Chondrocyte (in vitro differentiated cells): ENCODE data around the gene IGFN1. TPM values are rescaled to one million over a fixed set of nuclear protein-coding genes. Genes with fewer than 3 reads are reported as not detected.

ENCODE experiments used
- DNase-seq: peaks from one replicate; pipeline ENCODE4 v3.0.0; 2021; ENCODE audit warnings: mixed read lengths, low spot score
- H3K27ac Mint-ChIP-seq: one replicate; pipeline ENCODE4 v1.8.0; 2021; ENCODE audit warnings: mild to moderate bottlenecking, moderate library complexity, mixed read lengths; ENCODE audit not compliant: unreplicated experiment
- H3K27me3 Mint-ChIP-seq: 2 replicates; pipeline ENCODE4 v1.8.0; 2021; ENCODE audit warnings: low read depth, mixed read lengths
- H3K36me3 Mint-ChIP-seq: 2 replicates; pipeline ENCODE4 v1.8.0; 2021; ENCODE audit warnings: low read depth, mixed read lengths
- H3K4me1 Mint-ChIP-seq: 2 replicates; pipeline ENCODE4 v1.8.0; 2021; ENCODE audit warnings: low read depth, mild to moderate bottlenecking, mixed read lengths
- H3K4me3 Mint-ChIP-seq: one replicate; pipeline ENCODE4 v1.8.0; 2021; ENCODE audit warnings: mild to moderate bottlenecking, moderate library complexity, mixed read lengths; ENCODE audit not compliant: unreplicated experiment
- H3K9me3 Mint-ChIP-seq: 2 replicates; pipeline ENCODE4 v1.8.0; 2021; ENCODE audit warnings: low read depth, mixed read lengths
- long read RNA-seq: library from polyadenylated mRNA; stranded (forward); transcript quantifications from one replicate; pipeline ENCODE4 v2.0.0, GENCODE V29; 2021
- total RNA-seq: library from RNA; stranded (reverse); gene quantifications from 3 replicates; pipeline ENCODE4 v1.2.1, GENCODE V29; 2021
- TF ChIP-seq, protein P1 (sequence below): fragments of 200-600 bp; sonication (generic); IDR thresholded peaks from 2 replicates; pipeline ENCODE4 v1.5.0; 2021; ENCODE audit warnings: antibody characterized with exemption, mild to moderate bottlenecking, moderate library complexity

Gene IGFN1
- 0.24 to 1.9 TPM (median 1.6 TPM) in 3 replicates for total RNA-seq
- long read RNA-seq, result 0 reads

- TF ChIP-seq, protein P1, sequence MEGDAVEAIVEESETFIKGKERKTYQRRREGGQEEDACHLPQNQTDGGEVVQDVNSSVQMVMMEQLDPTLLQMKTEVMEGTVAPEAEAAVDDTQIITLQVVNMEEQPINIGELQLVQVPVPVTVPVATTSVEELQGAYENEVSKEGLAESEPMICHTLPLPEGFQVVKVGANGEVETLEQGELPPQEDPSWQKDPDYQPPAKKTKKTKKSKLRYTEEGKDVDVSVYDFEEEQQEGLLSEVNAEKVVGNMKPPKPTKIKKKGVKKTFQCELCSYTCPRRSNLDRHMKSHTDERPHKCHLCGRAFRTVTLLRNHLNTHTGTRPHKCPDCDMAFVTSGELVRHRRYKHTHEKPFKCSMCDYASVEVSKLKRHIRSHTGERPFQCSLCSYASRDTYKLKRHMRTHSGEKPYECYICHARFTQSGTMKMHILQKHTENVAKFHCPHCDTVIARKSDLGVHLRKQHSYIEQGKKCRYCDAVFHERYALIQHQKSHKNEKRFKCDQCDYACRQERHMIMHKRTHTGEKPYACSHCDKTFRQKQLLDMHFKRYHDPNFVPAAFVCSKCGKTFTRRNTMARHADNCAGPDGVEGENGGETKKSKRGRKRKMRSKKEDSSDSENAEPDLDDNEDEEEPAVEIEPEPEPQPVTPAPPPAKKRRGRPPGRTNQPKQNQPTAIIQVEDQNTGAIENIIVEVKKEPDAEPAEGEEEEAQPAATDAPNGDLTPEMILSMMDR, result no peak
- Mint-ChIP-seq H3K27me3 (peaks cover 17% of the 10 kb centered on the region), H3K9me3 (no peaks in the 10 kb centered on the region), H3K27ac (no peak within 1 kb of the TSS), H3K4me3 (no peak within 1 kb of the TSS), H3K36me3 (no peaks in the 10 kb centered on the region), H3K4me1 (no peaks in the 10 kb centered on the region)
- DNase-seq, result no peak
Observed at GRCh38 chr1:201190624-201191051, at the start of gene IGFN1. Gene IGFN1, plus strand, starts transcription at chr1:201190824. Its CDS starts 2,470 bp downstream, at chr1:201193294.

GRCh38 chr1:201140941-201141260 is 49.7 kb upstream of the IGFN1 start:
- peak; percentile 72 for DNase-seq
- Mint-ChIP-seq H3K27me3 (no peaks in the 10 kb centered on the region), H3K4me3 (no peak overlapping the region), H3K36me3 (peaks cover 26% of the 10 kb centered on the region), H3K9me3 (no peaks in the 10 kb centered on the region), H3K4me1 (peaks cover 28% of the 10 kb centered on the region), H3K27ac (peak overlapping the region; percentile 24)
- TF ChIP-seq, protein P1, result no peak

GRCh38 chr1:201141418-201141817 is 49.2 kb upstream of the IGFN1 start:
- DNase-seq, result peak; percentile 34
- TF ChIP-seq, protein P1, result no peak
- Mint-ChIP-seq H3K27me3 (no peaks in the 10 kb centered on the region), H3K36me3 (peaks cover 29% of the 10 kb centered on the region), H3K9me3 (no peaks in the 10 kb centered on the region), H3K4me1 (peaks cover 28% of the 10 kb centered on the region), H3K27ac (no peak overlapping the region), H3K4me3 (no peak overlapping the region)

DNA sequence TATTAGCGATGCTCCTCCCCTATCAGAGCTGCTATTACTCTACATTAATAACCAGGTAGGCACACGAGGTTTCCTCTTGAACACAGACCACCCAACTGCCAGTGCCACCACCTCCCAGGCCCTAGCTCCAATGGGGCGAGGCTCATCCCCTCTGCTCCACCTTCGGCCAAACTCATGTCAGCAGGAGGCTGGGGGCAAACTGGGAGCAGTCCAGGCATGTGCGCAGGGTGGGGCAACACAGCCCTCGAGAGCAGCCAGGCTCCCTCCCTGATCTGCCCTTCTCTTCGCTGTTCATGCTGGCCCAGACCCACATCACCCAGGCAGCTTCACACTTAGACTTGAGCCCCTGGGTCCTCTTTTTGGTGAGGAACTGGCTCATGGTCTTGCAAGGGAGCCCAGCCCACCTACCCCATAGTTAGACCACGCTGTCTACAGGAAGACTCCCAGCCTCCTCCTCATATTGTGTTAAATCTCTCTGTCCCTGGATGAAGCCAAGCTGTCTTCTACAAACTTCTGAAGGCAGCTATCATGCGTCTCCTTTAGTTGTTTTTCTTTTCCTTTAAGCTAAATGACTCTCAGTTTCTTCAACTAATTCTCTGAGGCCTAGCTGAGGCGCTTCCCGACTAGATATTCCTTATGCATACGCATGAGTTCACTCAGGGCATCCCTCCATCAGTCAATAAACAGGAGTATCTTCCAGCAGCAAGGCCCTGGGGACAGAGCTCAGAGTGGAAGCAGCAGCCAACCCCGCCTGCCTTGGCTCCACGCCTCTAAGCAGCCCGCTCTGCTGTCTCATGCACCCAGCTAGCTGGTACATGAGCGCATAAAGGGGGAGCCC is 48.4 kb upstream of the IGFN1 start:
- TF ChIP-seq, protein P1, result no peak
- H3K36me3 Mint-ChIP-seq, result peaks cover 34% of the 10 kb centered on the region
- peak; percentile 65 for DNase-seq
- H3K27ac Mint-ChIP-seq, result no peak overlapping the region
- peaks cover 24% of the 10 kb centered on the region for H3K4me1 Mint-ChIP-seq
- H3K4me3 Mint-ChIP-seq, result no peak overlapping the region
- no peaks in the 10 kb centered on the region for H3K27me3 Mint-ChIP-seq
- no peaks in the 10 kb centered on the region for H3K9me3 Mint-ChIP-seq

DNA sequence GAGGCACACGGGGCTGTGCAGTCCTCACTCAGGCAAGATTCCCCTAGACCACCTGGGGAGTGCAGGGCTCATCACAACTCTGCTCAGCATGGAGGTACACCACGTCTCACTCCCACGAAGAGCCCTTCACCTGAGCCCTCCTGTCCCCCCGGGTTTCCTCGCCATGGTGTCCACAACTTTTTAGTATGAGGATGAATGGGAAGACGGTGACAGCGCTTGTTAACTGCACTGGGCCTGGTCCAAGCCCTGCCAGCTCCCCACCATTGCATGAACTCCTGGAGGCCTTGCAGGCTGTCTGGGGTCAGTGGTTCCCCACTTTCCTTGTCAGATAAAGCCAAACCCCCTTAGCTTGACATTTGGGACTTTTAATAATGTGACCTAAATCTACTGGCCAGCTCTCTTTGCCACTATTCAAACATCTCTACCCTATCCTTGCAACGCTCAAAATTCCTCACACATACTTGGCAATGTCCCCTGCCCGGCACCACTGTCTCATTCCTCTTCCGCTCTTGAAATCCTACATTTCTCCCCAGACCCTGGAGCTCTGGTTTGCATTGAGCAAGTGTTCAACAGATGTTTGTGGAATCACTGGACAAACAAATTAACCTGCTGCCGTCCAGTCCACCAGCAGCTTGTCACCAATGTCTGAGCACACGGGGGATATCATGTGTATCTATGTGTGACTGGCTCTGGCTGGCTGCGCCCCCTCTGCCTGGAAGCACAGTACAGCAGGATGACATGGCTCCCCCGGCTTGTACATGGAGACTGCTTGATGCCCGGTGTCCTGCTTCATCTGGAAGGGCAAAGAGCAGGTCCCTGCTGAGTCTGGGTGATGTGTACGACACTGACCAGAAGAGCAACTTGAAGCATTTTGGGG is 47.5 kb upstream of the IGFN1 start:
- Mint-ChIP-seq H3K9me3 (no peaks in the 10 kb centered on the region), H3K4me1 (peaks cover 16% of the 10 kb centered on the region), H3K4me3 (no peak overlapping the region), H3K36me3 (peaks cover 34% of the 10 kb centered on the region), H3K27me3 (no peaks in the 10 kb centered on the region), H3K27ac (no peak overlapping the region)
- TF ChIP-seq, protein P1, result no peak
- DNase-seq, result peak; percentile 47
